C4-2B (cell line): Measurements from ENCODE around the gene ANXA2.

ENCODE experiments used
- H3K27ac ChIP-seq: fragments of 450-650 bp; 2 replicates; pipeline ENCODE4 v1.5.1; 2017
- CTCF ChIP-seq: fragments of 450-650 bp; conservative IDR thresholded peaks from 2 replicates; pipeline ENCODE4 v1.5.1; 2017; ENCODE audit warnings: mild to moderate bottlenecking
- ZFX ChIP-seq: fragments of 450-650 bp; IDR thresholded peaks from 2 replicates; pipeline ENCODE4 v1.6.1; 2017

ANXA2 gene

GRCh38 chr15:60385620-60386552 lies 11.9 kb downstream of the ANXA2 start:
- no peak overlapping the region for H3K27ac ChIP-seq

GRCh38 chr15:60384526-60385126 lies 13.2 kb downstream of the ANXA2 start:
- no peak overlapping the region for H3K27ac ChIP-seq
- TF ChIP-seq ZFX (no peak), CTCF (no peak)

More at GRCh38 chr15:60385620-60386552, 11.9 kb downstream of the ANXA2 start:
- TF ChIP-seq ZFX: no peak
- no peak for TF ChIP-seq CTCF

- no peak for TF ChIP-seq ZFX
- TF ChIP-seq CTCF: no peak
- no peak overlapping the region for H3K27ac ChIP-seq
These were observed 13.7 kb downstream of the ANXA2 start for GRCh38 chr15:60384053-60384452.

GRCh38 chr15:60382773-60383674 lies 14.8 kb downstream of the ANXA2 start:
- TF ChIP-seq ZFX (no peak), CTCF (no peak)
- no peak overlapping the region; the same call in 1 of the 2 replicates for H3K27ac ChIP-seq

GRCh38 chr15:60381148-60381788 lies 16.5 kb downstream of the ANXA2 start:
- H3K27ac ChIP-seq: no peak overlapping the region
- TF ChIP-seq ZFX: no peak
- no peak for TF ChIP-seq CTCF

- TF ChIP-seq ZFX (no peak), CTCF (no peak)
- H3K27ac ChIP-seq: no peak overlapping the region
These were observed 18.1 kb downstream of the ANXA2 start for GRCh38 chr15:60379525-60380274.
